Cardiac fibroblast (primary cell): ENCODE data around the gene P2RY2.
A peak's percentile ranks its signal among the peaks of the same experiment; 100 is the strongest.

Experiments
- DNase-seq, 2 donors: peaks; one replicate each; pipeline versions ENCODE4 v3.0.0 to v3.0.0-alpha.2; 2010; ENCODE audit warnings: low read depth in 2 of 2
- H3K4me3 ChIP-seq, 2 donors: replicated peaks in 1 of 2; 1 replicate in 1 of 2; 2 replicates in 1 of 2; pipeline ENCODE4 v1.5.1; 2011; ENCODE audit warnings: low read depth in 2 of 2, low read length in 2 of 2, mild to moderate bottlenecking in 2 of 2, moderate library complexity in 1 of 2
- TF ChIP-seq, protein P1 (sequence below): IDR thresholded peaks from one replicate; pipeline ENCODE4 v1.5.1; 2011; ENCODE audit warnings: low read depth, mild to moderate bottlenecking, low read length, inconsistent platforms

The P2RY2 gene

DNA sequence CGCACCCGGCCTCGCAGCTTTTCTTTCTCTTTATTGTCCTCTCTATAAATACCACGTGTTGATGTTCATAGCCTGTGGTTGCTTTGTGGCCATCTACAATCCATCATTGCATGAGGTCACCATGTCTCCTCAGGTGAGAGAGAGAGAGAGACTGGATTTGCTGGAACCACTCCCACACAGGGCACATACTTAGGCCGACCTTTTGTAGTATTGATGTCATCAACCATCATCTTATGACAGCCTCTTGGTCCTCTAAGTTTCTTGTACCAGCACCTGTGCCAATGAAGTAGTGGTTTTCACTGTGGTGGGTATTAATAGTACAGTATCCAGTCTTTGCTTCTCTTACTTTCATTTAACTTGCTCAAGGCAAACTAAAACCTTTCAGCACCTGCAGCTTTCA, 31.2 kb downstream of the P2RY2 start:
- TF ChIP-seq, protein P1, sequence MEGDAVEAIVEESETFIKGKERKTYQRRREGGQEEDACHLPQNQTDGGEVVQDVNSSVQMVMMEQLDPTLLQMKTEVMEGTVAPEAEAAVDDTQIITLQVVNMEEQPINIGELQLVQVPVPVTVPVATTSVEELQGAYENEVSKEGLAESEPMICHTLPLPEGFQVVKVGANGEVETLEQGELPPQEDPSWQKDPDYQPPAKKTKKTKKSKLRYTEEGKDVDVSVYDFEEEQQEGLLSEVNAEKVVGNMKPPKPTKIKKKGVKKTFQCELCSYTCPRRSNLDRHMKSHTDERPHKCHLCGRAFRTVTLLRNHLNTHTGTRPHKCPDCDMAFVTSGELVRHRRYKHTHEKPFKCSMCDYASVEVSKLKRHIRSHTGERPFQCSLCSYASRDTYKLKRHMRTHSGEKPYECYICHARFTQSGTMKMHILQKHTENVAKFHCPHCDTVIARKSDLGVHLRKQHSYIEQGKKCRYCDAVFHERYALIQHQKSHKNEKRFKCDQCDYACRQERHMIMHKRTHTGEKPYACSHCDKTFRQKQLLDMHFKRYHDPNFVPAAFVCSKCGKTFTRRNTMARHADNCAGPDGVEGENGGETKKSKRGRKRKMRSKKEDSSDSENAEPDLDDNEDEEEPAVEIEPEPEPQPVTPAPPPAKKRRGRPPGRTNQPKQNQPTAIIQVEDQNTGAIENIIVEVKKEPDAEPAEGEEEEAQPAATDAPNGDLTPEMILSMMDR: no peak
- DNase-seq: no peak
- H3K4me3 ChIP-seq: no peak overlapping the region

DNA sequence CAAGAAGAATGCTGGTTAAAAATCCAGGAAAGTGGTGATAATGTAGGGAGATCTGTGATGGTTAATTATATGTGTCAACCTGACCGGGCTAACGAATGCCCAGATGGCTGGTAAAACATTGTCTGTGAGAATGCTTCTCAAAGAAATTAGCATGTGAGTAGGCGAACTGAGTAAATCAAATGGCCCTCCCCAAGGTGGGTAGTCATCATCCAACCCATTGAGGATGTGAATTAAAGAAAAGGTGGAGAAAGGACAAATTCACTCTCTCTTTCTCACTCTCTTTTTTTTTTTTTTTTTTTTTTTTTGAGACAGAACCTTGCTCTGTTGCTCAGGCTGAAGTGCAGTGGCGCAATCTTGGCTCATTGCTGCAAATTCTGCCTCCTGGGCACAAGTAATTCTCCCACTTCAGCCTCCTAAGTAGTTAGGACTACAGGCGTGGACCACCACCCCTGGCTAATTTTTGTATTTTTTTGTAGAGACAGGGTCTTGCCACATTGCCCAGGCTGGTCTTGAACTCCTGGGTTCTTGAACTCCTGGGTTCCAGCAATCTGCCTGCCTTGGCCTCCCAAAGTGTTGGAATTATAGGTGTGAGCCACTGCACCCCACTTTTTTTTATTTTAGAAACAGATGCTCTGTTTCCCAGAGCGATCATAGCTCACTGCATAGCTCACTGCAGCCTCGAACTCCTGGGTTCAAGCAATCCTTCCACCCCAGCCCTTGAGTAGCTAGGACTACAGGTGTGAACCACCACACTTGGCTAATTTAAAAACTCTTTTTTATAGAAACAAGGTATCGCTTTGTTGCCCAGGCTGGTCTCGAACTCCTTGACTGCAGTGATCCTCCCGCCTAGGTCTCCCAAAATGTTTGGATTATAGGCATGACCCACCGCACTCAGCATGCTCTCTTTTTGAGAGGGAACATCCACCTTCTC, 32.0 kb downstream of the P2RY2 start:
- DNase-seq: peak in 1 of 2 donors; percentile 28
- H3K4me3 ChIP-seq: no peak overlapping the region
- TF ChIP-seq, protein P1: no peak

- DNase-seq: no peak
- TF ChIP-seq, protein P1: peak; percentile 1
- no peak overlapping the region for H3K4me3 ChIP-seq
Measured at GRCh38 chr11:73252577-73253191, 34.6 kb downstream of the P2RY2 start.

DNA sequence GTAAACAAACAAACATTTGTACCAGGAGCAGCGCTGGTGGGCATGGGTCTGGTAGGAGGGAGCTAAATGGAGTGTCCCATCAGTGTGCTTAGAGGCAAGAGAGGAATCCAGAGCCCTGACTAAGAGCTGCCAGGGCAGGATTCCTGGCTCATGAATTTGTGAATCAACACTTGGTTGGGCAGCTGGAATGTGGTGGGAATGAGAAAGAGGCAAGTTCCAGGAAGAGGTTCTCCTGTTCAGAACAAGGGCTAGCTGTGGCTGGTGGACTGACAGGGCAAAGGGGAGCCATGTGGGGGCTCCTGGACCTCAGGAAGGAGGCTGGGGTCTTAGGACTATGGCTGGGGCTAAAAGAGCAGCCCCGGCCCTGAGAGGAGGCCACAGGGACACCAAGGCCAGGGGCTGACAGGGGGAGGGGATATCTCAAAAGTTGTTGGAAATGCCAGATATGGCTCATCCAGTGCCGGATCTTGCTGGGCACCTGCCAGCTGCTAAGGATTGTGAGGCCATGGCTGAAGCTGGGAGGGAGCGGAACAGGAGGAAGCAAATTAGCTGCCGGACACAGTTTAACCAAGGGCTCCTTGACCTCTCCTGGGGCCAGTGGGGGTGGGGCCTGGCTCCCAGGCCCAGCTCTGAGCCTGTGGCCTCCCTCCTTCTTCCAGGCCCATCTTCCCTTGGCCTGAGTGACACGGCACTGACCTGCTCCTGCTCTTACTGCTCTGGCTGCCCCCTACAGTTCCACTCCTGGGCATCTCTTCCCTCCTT, 39.4 kb downstream of the P2RY2 start:
- DNase-seq: peak; percentile 88 to 94
- TF ChIP-seq, protein P1: no peak
- H3K4me3 ChIP-seq: no peak overlapping the region

DNA sequence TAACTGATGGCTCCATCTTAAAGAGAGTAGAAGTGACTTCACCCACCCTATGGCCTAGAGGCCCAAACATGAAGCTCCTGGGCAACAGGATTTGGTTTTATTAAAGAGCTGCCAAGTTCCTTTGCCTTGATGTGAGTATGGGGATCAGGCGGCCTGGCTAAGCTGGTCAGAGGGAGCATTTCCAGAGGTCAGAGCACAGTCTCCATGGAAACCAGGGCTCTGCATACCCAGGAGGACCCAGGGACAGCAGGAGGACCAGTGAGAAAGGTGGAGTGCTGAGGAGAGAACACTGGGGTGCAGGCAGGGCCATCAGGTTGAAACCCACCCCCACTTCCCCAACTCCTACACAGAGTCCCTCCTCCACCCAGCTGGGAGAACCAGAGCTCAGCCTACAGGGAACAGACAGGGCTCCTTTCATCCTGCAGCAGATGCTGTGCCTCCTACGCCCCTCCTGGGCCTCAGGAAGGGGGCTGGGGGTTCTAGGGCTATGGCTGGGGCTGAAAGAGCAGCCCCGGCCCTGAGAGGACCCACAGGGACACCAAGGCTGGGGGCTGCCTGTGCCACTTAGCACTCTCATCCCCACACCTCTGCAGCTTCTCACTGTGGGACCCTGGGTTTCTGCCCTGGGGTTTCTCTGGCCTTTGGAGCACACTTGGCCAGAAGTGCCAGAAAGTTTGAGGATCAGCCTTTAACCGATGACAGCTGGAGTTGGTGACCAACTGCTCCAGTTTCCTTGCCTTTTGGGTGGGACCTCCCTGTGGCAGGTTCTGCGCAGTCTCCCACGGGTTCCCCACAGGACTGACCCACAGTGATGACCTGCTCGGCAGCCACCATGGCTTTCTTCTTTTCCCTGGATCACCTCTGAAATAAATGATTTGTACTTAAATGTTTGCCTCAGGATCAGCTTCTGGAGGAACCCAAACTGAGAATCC, 40.3 kb downstream of the P2RY2 start:
- H3K4me3 ChIP-seq: no peak overlapping the region
- no peak for DNase-seq
- TF ChIP-seq, protein P1: no peak
